ENCODE results near the gene TBRG4. TPM values are rescaled to one million over a fixed set of nuclear protein-coding genes. Genes with fewer than 3 reads are reported as not detected.

TBRG4 gene
- total and polyA plus RNA-seq, 2 donors (not counting 3 experiments of a cell fraction or from before 2014, with no cell fraction given), result 43.7 to 56.7 TPM

DNA sequence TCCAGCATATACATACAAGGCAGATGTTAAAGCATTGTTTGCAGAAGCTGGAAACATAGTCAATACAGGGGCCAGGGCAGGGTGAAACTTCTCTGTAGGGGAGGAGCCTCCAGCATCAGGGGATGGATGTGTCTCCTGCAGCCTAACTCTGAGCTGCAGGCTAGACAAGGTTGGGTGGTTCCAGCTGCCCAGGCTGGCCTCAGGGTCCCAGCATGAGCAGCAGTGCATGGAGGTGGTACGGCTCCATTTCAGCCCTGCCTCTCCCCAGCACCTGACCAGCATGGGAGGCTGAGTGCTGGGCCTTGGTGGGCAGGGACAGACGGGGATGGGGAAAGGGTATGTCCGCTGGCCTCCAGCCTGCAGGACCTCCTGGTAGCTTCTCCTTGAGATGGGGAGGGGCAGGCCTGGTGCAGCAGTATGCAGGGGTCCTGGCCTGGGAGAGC is 7.4 kb upstream of the TBRG4 start:
- Histone ChIP-seq H4K20me1 (replicated peaks; ENCODE audit: control insufficient read depth, extremely low read depth, insufficient read depth, low read length) (no peaks in the 10 kb centered on the region), H3K27ac (ENCODE audit: insufficient read depth, low read depth, low read length) (no peak overlapping the region), H3K27me3 (ENCODE audit: control insufficient read depth in 2 of 2, insufficient read depth in 2 of 2, low read length in 2 of 2) (peaks cover 19 to 20% of the 10 kb centered on the region in 2 experiments), H3K9me3 (replicated peaks; ENCODE audit: control insufficient read depth, insufficient read depth, low read length) (no peaks in the 10 kb centered on the region), H3K4me3 (replicated peaks in 1 of 3; ENCODE audit: insufficient read depth in 1 of 3, low read depth in 1 of 3, low read length in 3 of 3) (no peak overlapping the region), H3K79me2 (ENCODE audit: control insufficient read depth, insufficient read depth, low read length) (no peaks in the 10 kb centered on the region), H3K4me1 (ENCODE audit: control insufficient read depth, extremely low read depth, insufficient read depth, low read length) (no peaks in the 10 kb centered on the region), H3K9me1 (replicated peaks; ENCODE audit: control insufficient read depth, extremely low read depth, insufficient read depth, low read length) (no peaks in the 10 kb centered on the region), H2AFZ (ENCODE audit: low read depth, low read length) (no peak overlapping the region), H3K36me3 (ENCODE audit: control insufficient read depth in 2 of 2, extremely low read depth in 1 of 2, insufficient read depth in 2 of 2, low read length in 2 of 2) (no peaks in the 10 kb centered on the region), H3K9ac (replicated peaks; ENCODE audit: extremely low read depth, insufficient read depth, low read length) (no peak overlapping the region), H3K4me2 (ENCODE audit: insufficient read depth, low read length) (no peak overlapping the region)
- TF ChIP-seq GATA2 (IDR thresholded peaks at IDR 0.05; ENCODE audit: insufficient read depth, insufficient read length, low read depth, low read length), result no peak
- no peak for TF ChIP-seq POLR2A (IDR thresholded peaks at IDR 0.05; ENCODE audit: low read depth, low read length)
- TF ChIP-seq POLR2AphosphoS5 (IDR thresholded peaks at IDR 0.05; ENCODE audit: insufficient read depth, low read depth, low read length), result no peak
- TF ChIP-seq, protein P1, sequence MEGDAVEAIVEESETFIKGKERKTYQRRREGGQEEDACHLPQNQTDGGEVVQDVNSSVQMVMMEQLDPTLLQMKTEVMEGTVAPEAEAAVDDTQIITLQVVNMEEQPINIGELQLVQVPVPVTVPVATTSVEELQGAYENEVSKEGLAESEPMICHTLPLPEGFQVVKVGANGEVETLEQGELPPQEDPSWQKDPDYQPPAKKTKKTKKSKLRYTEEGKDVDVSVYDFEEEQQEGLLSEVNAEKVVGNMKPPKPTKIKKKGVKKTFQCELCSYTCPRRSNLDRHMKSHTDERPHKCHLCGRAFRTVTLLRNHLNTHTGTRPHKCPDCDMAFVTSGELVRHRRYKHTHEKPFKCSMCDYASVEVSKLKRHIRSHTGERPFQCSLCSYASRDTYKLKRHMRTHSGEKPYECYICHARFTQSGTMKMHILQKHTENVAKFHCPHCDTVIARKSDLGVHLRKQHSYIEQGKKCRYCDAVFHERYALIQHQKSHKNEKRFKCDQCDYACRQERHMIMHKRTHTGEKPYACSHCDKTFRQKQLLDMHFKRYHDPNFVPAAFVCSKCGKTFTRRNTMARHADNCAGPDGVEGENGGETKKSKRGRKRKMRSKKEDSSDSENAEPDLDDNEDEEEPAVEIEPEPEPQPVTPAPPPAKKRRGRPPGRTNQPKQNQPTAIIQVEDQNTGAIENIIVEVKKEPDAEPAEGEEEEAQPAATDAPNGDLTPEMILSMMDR (IDR thresholded peaks at IDR 0.05; ENCODE audit: extremely low read depth in 1 of 2, insufficient read depth in 1 of 2, low read depth in 1 of 2, low read length in 2 of 2), result no peak
- TF ChIP-seq MYC (IDR thresholded peaks at IDR 0.05; ENCODE audit: low read depth, low read length), result no peak
- TF ChIP-seq, protein P2, sequence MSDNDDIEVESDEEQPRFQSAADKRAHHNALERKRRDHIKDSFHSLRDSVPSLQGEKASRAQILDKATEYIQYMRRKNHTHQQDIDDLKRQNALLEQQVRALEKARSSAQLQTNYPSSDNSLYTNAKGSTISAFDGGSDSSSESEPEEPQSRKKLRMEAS (IDR thresholded peaks at IDR 0.05; ENCODE audit: insufficient read depth, insufficient read length), result no peak
- TF ChIP-seq JUN (IDR thresholded peaks at IDR 0.05; ENCODE audit: borderline replicate concordance, insufficient read depth, insufficient read length, low read depth), result no peak
- no peak for TF ChIP-seq EZH2 (IDR thresholded peaks at IDR 0.05; ENCODE audit: borderline replicate concordance, low read depth, low read length, severe bottlenecking)
- TF ChIP-seq FOS (IDR thresholded peaks at IDR 0.05; ENCODE audit: borderline replicate concordance, insufficient read depth, low read length), result no peak
- POLR2A ChIA-PET, result no interaction called here
- DNase-seq (ENCODE audit: low read depth, low spot score) (no peak), FAIRE-seq (no peak)
- no TSS peak for BruUV-seq (replicated peaks)
- intact Hi-C loops (cut with micrococcal nuclease), result no loop called here
- CTCF ChIA-PET, result interaction anchor here (1.2 to 1.4 kb wide), 2 partner anchors 17 to 145 kb away, joined by 5 to 6 read pairs; no protein-coding TSS in a partner anchor
- dilution Hi-C loops (cut with MboI; ENCODE audit: extremely low pct_ligation_motif_present, low sequenced_read_pairs), result no loop called here
